Neuron (in vitro differentiated cells): ENCODE measurements around the gene HSPA1B.

Experiments
- H2AFZ ChIP-seq: one replicate; pipeline ENCODE4 v1.6.1; 2013; ENCODE audit warnings: low read depth, mild to moderate bottlenecking, inconsistent platforms, low read length, moderate library complexity
- H3K27me3 ChIP-seq: one replicate; pipeline ENCODE4 v1.6.1; 2013; ENCODE audit warnings: low read length; ENCODE audit not compliant: insufficient read depth
- H3K36me3 ChIP-seq: one replicate; pipeline ENCODE4 v1.6.1; 2013; ENCODE audit warnings: low read length; ENCODE audit not compliant: insufficient read depth
- H3K4me1 ChIP-seq: one replicate; pipeline ENCODE4 v1.6.1; 2013; ENCODE audit warnings: low read length; ENCODE audit not compliant: insufficient read depth
- H3K4me3 ChIP-seq: 2 replicates; pipeline ENCODE4 v1.5.1; 2013; ENCODE audit warnings: mild to moderate bottlenecking, low read length, moderate library complexity
- H3K9me3 ChIP-seq: one replicate; pipeline ENCODE4 v1.6.1; 2013; ENCODE audit warnings: low read length

HSPA1B gene

GRCh38 chr6:31827286-31828079, at the start of gene HSPA1B:
Gene HSPA1B, plus strand, starts transcription at chr6:31827738. Its CDS starts 213 bp downstream, at chr6:31827951.
- H3K4me3 ChIP-seq = peak within 1 kb of the TSS; percentile 52
- H3K27me3 ChIP-seq = no peaks in the 10 kb centered on the region
- H2AFZ ChIP-seq = peak within 1 kb of the TSS; percentile 21
- H3K9me3 ChIP-seq = no peaks in the 10 kb centered on the region
- peaks cover 16% of the 10 kb centered on the region for H3K4me1 ChIP-seq
- H3K36me3 ChIP-seq = no peaks in the 10 kb centered on the region

GRCh38 chr6:31778193-31778592, 49.3 kb upstream of the HSPA1B start:
- H3K36me3 ChIP-seq = peaks cover 44% of the 10 kb centered on the region
- peaks cover 3% of the 10 kb centered on the region for H3K4me1 ChIP-seq
- no peaks in the 10 kb centered on the region for H3K27me3 ChIP-seq
- no peak overlapping the region for H2AFZ ChIP-seq
- no peaks in the 10 kb centered on the region for H3K9me3 ChIP-seq
- no peak overlapping the region for H3K4me3 ChIP-seq

GRCh38 chr6:31778999-31779885, 48.3 kb upstream of the HSPA1B start:
- Histone ChIP-seq H3K27me3 (no peaks in the 10 kb centered on the region), H3K36me3 (peaks cover 51% of the 10 kb centered on the region), H3K4me1 (peaks cover 3% of the 10 kb centered on the region), H3K4me3 (no peak overlapping the region), H2AFZ (no peak overlapping the region), H3K9me3 (no peaks in the 10 kb centered on the region)

GRCh38 chr6:31779908-31780307, 47.6 kb upstream of the HSPA1B start:
- Histone ChIP-seq H3K4me3 (no peak overlapping the region), H3K36me3 (peaks cover 57% of the 10 kb centered on the region), H2AFZ (no peak overlapping the region), H3K4me1 (peaks cover 3% of the 10 kb centered on the region), H3K27me3 (no peaks in the 10 kb centered on the region), H3K9me3 (no peaks in the 10 kb centered on the region)

- Histone ChIP-seq H3K27me3 (no peaks in the 10 kb centered on the region), H3K4me3 (no peak overlapping the region), H3K9me3 (no peaks in the 10 kb centered on the region), H3K36me3 (peaks cover 65% of the 10 kb centered on the region), H3K4me1 (peaks cover 3% of the 10 kb centered on the region), H2AFZ (no peak overlapping the region)
Measured at GRCh38 chr6:31780507-31781243, 46.9 kb upstream of the HSPA1B start.

GRCh38 chr6:31781244-31782125, 46.1 kb upstream of the HSPA1B start:
- Histone ChIP-seq H3K36me3 (peaks cover 66% of the 10 kb centered on the region), H3K27me3 (no peaks in the 10 kb centered on the region), H3K4me3 (no peak overlapping the region), H2AFZ (no peak overlapping the region), H3K9me3 (no peaks in the 10 kb centered on the region), H3K4me1 (peaks cover 3% of the 10 kb centered on the region)

- Histone ChIP-seq H2AFZ (no peak overlapping the region), H3K4me3 (no peak overlapping the region), H3K4me1 (no peaks in the 10 kb centered on the region), H3K36me3 (peaks cover 68% of the 10 kb centered on the region), H3K27me3 (no peaks in the 10 kb centered on the region), H3K9me3 (no peaks in the 10 kb centered on the region)
Measured at GRCh38 chr6:31782126-31782855, 45.2 kb upstream of the HSPA1B start.

- no peaks in the 10 kb centered on the region for H3K4me1 ChIP-seq
- H3K9me3 ChIP-seq = no peaks in the 10 kb centered on the region
- no peak overlapping the region for H2AFZ ChIP-seq
- no peaks in the 10 kb centered on the region for H3K27me3 ChIP-seq
- no peak overlapping the region for H3K4me3 ChIP-seq
- H3K36me3 ChIP-seq = peaks cover 62% of the 10 kb centered on the region
Measured at GRCh38 chr6:31784098-31784925, 43.2 kb upstream of the HSPA1B start.

GRCh38 chr6:31785475-31785874, 42.1 kb upstream of the HSPA1B start:
- Histone ChIP-seq H3K9me3 (no peaks in the 10 kb centered on the region), H3K4me1 (no peaks in the 10 kb centered on the region), H3K27me3 (no peaks in the 10 kb centered on the region), H2AFZ (no peak overlapping the region), H3K4me3 (no peak overlapping the region), H3K36me3 (peaks cover 54% of the 10 kb centered on the region)

GRCh38 chr6:31791324-31792089, 36.0 kb upstream of the HSPA1B start:
- Histone ChIP-seq H3K4me1 (peaks cover 13% of the 10 kb centered on the region), H3K4me3 (no peak overlapping the region), H3K36me3 (peaks cover 26% of the 10 kb centered on the region), H3K9me3 (no peaks in the 10 kb centered on the region), H2AFZ (no peak overlapping the region), H3K27me3 (no peaks in the 10 kb centered on the region)

GRCh38 chr6:31792090-31792374, 35.5 kb upstream of the HSPA1B start:
- H3K4me3 ChIP-seq = no peak overlapping the region
- H3K36me3 ChIP-seq = peaks cover 26% of the 10 kb centered on the region
- H3K9me3 ChIP-seq = no peaks in the 10 kb centered on the region
- H3K27me3 ChIP-seq = no peaks in the 10 kb centered on the region
- H3K4me1 ChIP-seq = peaks cover 13% of the 10 kb centered on the region
- no peak overlapping the region for H2AFZ ChIP-seq
